Measurements from ENCODE around the gene ZSWIM3. TPM values are rescaled to one million over a fixed set of nuclear protein-coding genes. Genes with fewer than 3 reads are reported as not detected.

ZSWIM3 gene
- polyA plus RNA-seq, 1 donor from 2014 or later, result 14.3 TPM

DNA sequence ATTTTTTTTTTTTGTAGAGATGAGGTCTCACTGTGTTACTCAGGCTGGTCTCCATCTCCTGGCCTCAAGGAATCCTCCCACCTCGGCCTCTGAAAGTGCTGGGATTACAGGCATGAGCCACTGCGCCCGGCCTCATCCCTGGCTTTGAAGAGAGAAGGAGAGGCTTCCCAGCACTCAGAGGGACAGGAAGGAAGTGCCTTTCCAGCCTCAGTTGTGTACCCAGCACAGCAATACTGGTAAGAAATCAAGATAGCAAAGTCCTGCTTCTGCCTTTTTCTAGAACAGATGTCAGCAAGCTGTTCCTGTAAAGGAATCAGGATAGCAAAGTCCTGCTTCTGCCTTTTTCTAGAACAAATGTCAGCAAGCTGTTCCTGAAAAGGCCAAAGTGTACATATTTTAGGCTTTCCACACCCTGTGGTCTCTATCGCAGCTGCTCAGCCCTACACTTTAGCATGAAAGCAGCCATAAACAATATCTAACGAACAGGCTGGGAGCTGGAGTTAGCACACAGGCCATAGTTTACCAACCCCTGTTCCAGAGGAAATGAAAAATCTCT lies 60.8 kb downstream of the ZSWIM3 start:
- H3K27ac ChIP-seq (ENCODE audit: low read length), result no peak overlapping the region
- no peaks in the 10 kb centered on the region for H4K20me1 ChIP-seq (ENCODE audit: insufficient read depth)
- H3K9me3 ChIP-seq (ENCODE audit: low read length), result no peaks in the 10 kb centered on the region
- TF ChIP-seq MXI1 (conservative IDR thresholded peaks at IDR 0.05; ENCODE audit: poor library complexity, severe bottlenecking), result no peak
- no peak for TF ChIP-seq EP300 (conservative IDR thresholded peaks at IDR 0.05; ENCODE audit: poor library complexity, severe bottlenecking)
- no peak for TF ChIP-seq POLR2AphosphoS5 (IDR thresholded peaks at IDR 0.05)
- no peak for TF ChIP-seq TAF1 (IDR thresholded peaks at IDR 0.05; ENCODE audit: low read depth)
- TF ChIP-seq RAD21 (conservative IDR thresholded peaks at IDR 0.05), result no peak
- TF ChIP-seq, protein P1, sequence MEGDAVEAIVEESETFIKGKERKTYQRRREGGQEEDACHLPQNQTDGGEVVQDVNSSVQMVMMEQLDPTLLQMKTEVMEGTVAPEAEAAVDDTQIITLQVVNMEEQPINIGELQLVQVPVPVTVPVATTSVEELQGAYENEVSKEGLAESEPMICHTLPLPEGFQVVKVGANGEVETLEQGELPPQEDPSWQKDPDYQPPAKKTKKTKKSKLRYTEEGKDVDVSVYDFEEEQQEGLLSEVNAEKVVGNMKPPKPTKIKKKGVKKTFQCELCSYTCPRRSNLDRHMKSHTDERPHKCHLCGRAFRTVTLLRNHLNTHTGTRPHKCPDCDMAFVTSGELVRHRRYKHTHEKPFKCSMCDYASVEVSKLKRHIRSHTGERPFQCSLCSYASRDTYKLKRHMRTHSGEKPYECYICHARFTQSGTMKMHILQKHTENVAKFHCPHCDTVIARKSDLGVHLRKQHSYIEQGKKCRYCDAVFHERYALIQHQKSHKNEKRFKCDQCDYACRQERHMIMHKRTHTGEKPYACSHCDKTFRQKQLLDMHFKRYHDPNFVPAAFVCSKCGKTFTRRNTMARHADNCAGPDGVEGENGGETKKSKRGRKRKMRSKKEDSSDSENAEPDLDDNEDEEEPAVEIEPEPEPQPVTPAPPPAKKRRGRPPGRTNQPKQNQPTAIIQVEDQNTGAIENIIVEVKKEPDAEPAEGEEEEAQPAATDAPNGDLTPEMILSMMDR (IDR thresholded peaks at IDR 0.05; ENCODE audit: poor library complexity, severe bottlenecking), result no peak
- no peak for TF ChIP-seq SMC3 (conservative IDR thresholded peaks at IDR 0.05; ENCODE audit: poor library complexity)
- TF ChIP-seq EZH2 (IDR thresholded peaks at IDR 0.05; ENCODE audit: borderline replicate concordance, insufficient read depth, low read length, poor library complexity, severe bottlenecking), result no peak
- TF ChIP-seq, protein P2, sequence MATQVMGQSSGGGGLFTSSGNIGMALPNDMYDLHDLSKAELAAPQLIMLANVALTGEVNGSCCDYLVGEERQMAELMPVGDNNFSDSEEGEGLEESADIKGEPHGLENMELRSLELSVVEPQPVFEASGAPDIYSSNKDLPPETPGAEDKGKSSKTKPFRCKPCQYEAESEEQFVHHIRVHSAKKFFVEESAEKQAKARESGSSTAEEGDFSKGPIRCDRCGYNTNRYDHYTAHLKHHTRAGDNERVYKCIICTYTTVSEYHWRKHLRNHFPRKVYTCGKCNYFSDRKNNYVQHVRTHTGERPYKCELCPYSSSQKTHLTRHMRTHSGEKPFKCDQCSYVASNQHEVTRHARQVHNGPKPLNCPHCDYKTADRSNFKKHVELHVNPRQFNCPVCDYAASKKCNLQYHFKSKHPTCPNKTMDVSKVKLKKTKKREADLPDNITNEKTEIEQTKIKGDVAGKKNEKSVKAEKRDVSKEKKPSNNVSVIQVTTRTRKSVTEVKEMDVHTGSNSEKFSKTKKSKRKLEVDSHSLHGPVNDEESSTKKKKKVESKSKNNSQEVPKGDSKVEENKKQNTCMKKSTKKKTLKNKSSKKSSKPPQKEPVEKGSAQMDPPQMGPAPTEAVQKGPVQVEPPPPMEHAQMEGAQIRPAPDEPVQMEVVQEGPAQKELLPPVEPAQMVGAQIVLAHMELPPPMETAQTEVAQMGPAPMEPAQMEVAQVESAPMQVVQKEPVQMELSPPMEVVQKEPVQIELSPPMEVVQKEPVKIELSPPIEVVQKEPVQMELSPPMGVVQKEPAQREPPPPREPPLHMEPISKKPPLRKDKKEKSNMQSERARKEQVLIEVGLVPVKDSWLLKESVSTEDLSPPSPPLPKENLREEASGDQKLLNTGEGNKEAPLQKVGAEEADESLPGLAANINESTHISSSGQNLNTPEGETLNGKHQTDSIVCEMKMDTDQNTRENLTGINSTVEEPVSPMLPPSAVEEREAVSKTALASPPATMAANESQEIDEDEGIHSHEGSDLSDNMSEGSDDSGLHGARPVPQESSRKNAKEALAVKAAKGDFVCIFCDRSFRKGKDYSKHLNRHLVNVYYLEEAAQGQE (IDR thresholded peaks at IDR 0.05; ENCODE audit: borderline replicate concordance), result no peak
- no peak overlapping the region for H3K9ac ChIP-seq (ENCODE audit: low read length)
- no peaks in the 10 kb centered on the region for H3F3A ChIP-seq (ENCODE audit: insufficient read depth, low read length, poor library complexity, severe bottlenecking)
- H3K9me2 ChIP-seq (ENCODE audit: insufficient read depth, low read length), result no peaks in the 10 kb centered on the region
- H3K4me3 ChIP-seq (ENCODE audit: low read length), result no peak overlapping the region
- H3K36me3 ChIP-seq (ENCODE audit: insufficient read depth, low read length), result no peaks in the 10 kb centered on the region
- H2AFZ ChIP-seq (ENCODE audit: low read depth, low read length), result no peak overlapping the region
- H3K27me3 ChIP-seq (ENCODE audit: insufficient read depth, low read depth, low read length), result no peaks in the 10 kb centered on the region
- H3K79me2 ChIP-seq (replicated peaks; ENCODE audit: insufficient read depth, low read length), result no peaks in the 10 kb centered on the region
- H3K4me2 ChIP-seq (ENCODE audit: low read length), result no peak overlapping the region

DNA sequence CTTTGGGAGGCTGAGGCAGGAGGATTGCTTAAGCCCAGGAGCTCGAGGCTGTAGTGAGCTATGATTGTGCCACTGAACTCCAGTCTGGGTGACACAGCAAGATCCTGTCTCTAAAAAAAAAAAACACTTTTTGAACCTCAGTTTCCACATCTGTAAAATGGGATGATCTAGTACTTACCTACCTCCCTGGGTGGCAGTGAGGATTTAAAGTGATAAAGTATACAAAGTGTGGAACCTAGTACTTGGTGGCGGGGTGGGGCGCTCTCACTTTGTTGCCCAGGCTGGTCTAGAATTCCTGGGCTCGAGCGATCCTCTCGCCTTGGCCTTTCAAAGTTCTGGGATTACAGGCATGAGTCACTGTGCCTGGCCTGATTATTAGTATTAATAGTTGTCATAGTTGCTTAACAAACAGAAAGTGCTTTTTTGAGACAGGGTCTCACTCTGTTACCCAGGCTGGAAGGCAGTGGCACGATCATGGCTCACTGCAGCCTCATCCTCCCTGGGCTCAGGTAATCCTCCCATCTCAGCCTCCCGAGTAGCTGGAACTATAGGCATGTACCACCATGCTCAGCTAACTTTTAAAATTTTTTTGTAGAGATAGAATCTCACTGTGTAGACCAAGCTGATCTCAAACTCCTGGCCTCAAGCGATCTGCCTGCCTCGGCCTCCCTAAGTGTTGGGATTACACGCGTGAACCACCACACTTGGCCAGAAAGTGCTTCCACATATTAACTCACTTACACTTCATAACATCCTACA lies 61.5 kb downstream of the ZSWIM3 start:
- Histone ChIP-seq H3K9me2 (ENCODE audit: insufficient read depth, low read length) (no peaks in the 10 kb centered on the region), H3F3A (ENCODE audit: insufficient read depth, low read length, poor library complexity, severe bottlenecking) (no peaks in the 10 kb centered on the region), H3K9ac (ENCODE audit: low read length) (no peak overlapping the region), H3K27ac (ENCODE audit: low read length) (no peak overlapping the region), H3K4me3 (ENCODE audit: low read length) (no peak overlapping the region), H3K27me3 (ENCODE audit: insufficient read depth, low read depth, low read length) (no peaks in the 10 kb centered on the region), H2AFZ (ENCODE audit: low read depth, low read length) (no peak overlapping the region), H3K79me2 (replicated peaks; ENCODE audit: insufficient read depth, low read length) (no peaks in the 10 kb centered on the region), H3K4me2 (ENCODE audit: low read length) (no peak overlapping the region), H3K36me3 (ENCODE audit: insufficient read depth, low read length) (no peaks in the 10 kb centered on the region), H4K20me1 (ENCODE audit: insufficient read depth) (no peaks in the 10 kb centered on the region), H3K9me3 (ENCODE audit: low read length) (no peaks in the 10 kb centered on the region)
- TF ChIP-seq EP300 (conservative IDR thresholded peaks at IDR 0.05; ENCODE audit: poor library complexity, severe bottlenecking) (no peak), MXI1 (conservative IDR thresholded peaks at IDR 0.05; ENCODE audit: poor library complexity, severe bottlenecking) (no peak), EZH2 (IDR thresholded peaks at IDR 0.05; ENCODE audit: borderline replicate concordance, insufficient read depth, low read length, poor library complexity, severe bottlenecking) (no peak), SMC3 (conservative IDR thresholded peaks at IDR 0.05; ENCODE audit: poor library complexity) (no peak), RAD21 (conservative IDR thresholded peaks at IDR 0.05) (no peak), TAF1 (IDR thresholded peaks at IDR 0.05; ENCODE audit: low read depth) (no peak), POLR2AphosphoS5 (IDR thresholded peaks at IDR 0.05) (no peak)
- TF ChIP-seq, protein P2 (IDR thresholded peaks at IDR 0.05; ENCODE audit: borderline replicate concordance), result no peak
- TF ChIP-seq, protein P1 (IDR thresholded peaks at IDR 0.05; ENCODE audit: poor library complexity, severe bottlenecking), result no peak

Measured in neural cell (in vitro differentiated cells).